Amniotic stem cell (primary cell): ENCODE results near the gene PHGDH.
"Not testable (repeated sequence)": the region's sequence is repeated elsewhere in the genome, so short reads cannot be mapped to it uniquely, and the experiment has no call there.

Experiments
- DNase-seq: peaks from one replicate; lab custom pipeline; 2025; lab: John Stamatoyannopoulos, UW

The PHGDH gene

DNA sequence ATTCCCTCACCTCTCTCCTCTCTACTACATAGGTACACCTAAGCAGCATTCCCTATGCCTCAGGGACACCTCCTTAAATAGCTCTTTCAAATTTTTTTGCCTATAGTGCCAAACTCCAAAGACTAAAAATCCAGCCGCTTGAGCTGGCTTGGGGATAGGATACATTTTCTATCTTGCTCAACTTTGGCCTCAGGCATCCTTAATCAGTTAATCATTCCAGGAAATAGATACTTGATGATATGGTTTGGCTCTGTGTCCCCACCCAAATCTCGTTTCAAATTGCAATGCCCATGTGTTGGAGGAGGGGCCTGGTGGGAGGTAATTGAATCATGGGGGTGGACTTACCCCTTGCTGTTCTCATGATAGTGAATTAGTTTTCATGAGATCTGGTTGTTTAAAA, 11.4 kb upstream of the PHGDH start:
- no peak for DNase-seq

DNA sequence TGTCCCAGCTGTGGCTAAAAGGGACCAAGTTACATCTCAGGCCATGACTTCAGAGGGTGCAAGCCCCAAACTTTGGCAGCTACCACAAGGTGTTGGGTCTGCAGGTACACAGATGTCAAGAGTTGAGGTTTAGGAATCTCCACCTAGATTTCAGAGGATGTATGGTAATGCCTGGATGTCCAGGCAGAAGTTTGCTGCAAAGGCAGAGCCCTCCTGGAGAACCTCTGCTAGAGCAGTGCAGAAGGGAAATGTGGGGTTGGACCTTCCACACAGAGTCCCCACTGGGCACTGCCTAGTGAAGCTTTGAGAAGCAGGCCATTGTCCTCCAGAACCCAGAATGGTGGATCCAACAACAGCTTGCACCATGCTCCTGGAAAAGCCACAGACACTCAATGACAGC, 10.1 kb upstream of the PHGDH start:
- DNase-seq = no peak

GRCh38 chr1:119702384-119702783, 9.3 kb upstream of the PHGDH start:
- DNase-seq = no peak

GRCh38 chr1:119703666-119704450, 7.9 kb upstream of the PHGDH start:
- DNase-seq = no peak

DNA sequence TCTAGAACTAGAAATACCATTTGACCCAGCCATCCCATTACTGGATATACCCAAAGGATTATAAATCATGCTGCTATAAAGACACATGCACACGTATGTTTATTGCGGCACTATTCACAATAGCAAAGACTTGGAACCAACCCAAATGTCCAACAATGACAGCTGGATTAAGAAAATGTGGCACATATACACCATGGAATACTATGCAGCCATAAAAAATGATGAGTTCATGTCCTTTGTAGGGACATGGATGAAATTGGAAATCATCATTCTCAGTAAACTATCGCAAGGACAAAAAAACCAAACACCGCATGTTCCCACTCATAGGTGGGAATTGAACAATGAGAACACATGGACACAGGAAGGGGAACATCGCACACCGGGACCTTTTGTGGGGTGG, 5.1 kb upstream of the PHGDH start:
- DNase-seq = not testable (repeated sequence)

DNA sequence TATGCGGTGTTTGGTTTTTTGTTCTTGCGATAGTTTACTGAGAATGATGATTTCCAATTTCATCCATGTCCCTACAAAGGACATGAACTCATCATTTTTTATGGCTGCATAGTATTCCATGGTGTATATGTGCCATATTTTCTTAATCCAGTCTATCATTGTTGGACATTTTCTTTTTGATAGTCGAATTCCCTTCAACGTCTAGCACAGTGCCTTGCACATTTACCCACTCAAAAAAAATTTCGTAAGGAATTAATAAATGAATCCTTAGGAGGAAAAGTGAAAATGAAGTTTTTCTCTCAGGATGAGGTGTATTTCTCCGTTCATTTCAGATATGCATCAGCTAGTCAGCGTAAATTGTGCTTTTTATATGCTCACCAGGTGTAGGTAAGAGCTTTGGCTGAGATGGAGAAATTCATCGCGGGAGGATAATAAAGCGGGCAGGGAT, 354 bp upstream of the PHGDH start:
- not testable (repeated sequence) for DNase-seq

DNA sequence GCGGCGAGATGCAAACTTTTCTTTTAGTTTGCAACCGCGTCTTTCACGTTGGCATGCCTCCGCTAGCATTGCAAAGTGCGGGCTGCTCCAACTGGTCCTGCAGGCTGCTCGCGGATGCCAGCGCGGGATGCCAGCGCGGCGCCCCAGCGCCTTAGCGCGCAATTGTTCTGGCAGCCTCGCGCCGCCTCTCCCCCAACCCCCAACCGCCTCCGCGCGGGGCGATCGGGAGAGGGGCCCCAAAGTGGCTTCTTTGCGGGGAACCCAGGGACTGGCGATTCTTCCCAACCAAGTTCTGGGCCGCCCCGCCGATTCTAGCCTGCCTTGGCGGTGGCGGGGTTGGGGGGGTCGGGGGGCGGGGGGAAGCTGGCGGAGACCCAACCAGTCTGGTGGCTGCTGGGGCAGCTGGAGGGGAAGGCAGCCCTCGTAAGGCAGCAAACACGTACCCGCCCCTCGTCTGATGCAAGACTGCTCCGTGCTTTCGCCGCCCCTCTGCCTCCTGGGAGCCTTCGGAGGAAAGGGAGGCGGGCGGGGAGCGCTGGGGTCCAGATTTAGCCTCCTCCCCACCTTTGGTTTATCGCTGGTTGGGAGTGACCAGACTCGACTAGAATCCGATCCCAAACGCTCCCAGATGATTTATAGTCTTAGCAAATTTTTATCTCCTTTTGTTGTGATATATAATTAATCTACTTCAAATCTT, 756 bp downstream of the PHGDH start:
- DNase-seq = peak; percentile 94

DNA sequence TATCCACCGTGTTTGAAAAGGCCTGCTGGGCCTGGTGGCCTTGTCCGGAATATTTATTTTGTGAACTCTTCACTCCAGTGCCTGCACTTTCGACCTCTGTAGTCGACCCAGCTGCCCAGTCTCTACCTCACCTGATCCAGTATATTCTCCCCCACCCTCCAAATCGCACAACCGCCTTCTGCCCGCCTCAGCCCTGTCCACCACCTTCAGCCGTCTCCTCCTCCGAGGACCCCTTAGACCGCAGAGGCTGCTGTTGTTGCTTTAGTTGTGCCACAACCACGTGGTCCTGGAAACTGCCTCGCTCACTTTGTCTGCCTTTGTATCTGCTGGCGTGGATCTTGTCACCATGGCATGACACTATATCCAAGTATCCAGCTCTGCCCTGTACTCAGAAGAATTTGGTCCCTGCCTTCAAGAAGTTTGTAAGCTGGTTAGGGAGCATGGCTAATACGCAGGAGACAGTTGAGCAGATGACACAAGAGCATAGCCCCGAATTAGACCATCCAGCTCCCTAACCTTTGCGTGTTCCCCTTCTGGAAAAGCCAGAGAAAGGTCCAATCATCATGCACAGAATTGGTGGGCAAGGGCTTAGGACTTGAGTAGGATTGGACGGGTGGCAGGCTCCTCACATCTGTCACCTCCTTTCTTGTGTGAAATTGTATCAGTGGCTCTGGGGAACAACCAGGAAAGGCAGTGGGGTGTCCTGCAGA, 1.5 kb downstream of the PHGDH start:
- no peak for DNase-seq

- no peak for DNase-seq
Measured at GRCh38 chr1:119713749-119714456, 2.2 kb downstream of the PHGDH start.

- DNase-seq = no peak
Measured at GRCh38 chr1:119714583-119714982, 2.8 kb downstream of the PHGDH start.

DNA sequence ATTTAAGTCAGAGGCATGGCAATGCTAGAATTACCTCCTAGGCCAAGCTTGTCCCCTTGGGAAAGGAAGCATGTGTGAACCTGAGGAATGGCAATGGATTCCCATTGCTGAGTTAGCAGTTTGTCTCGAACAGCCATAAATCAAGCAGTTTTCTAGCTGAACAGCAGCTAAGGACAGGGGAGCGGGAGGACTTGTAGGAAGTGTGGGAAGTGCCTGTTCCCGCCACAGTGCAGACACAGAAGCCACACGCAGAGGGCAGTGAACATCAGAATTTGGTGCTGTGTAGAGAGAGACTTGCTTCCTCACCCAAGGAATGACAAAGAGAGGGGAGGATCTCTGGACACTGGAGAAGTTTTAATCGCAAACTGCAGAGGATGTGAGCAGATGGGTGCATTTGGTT, 3.8 kb downstream of the PHGDH start:
- DNase-seq = no peak

DNA sequence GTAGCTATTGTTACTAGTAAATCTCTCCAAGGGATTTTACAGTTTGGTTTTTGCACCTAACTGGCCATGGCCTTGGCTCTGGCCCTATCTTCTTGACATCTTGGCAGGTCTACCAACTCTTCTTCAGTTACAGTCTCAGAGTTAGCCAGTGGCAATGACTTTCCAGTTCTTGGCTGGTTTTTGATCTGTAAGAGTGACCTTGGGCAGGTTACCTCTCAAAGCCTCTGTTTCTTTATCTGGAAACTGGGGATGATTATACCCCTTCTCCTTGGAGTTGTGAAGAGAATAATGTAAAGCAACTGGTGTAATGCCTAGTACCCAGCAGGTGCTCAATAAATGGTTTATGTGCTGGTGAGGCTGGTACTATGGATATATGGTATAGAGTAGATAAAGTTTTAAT, 6.7 kb downstream of the PHGDH start:
- DNase-seq = no peak

GRCh38 chr1:119718972-119719371, 7.2 kb downstream of the PHGDH start:
- no peak for DNase-seq

- DNase-seq = no peak
Measured at GRCh38 chr1:119720866-119721440, 9.2 kb downstream of the PHGDH start.

DNA sequence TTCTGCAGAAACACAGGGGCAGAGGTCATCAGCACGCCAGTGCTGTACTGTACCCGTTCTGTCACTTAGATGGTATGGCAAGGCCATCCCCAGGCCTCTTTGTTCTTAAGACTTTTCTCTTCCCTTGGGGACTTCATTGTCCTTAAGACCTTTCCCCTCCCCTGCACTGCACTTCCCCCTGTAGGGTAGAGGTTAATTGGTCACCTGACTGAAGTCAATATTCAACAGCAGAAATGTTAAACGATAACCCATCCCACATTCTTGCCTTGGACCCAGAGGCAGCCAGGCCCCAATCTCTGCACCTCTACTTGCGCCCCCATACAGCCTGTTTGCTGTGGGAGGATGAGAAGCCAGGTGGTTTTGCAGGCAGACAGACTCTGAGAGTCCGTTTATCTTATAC, 10.2 kb downstream of the PHGDH start:
- no peak for DNase-seq

GRCh38 chr1:119724611-119725218, 13.0 kb downstream of the PHGDH start:
- no peak for DNase-seq

- no peak for DNase-seq
Measured at GRCh38 chr1:119725626-119726025, 13.9 kb downstream of the PHGDH start.

DNA sequence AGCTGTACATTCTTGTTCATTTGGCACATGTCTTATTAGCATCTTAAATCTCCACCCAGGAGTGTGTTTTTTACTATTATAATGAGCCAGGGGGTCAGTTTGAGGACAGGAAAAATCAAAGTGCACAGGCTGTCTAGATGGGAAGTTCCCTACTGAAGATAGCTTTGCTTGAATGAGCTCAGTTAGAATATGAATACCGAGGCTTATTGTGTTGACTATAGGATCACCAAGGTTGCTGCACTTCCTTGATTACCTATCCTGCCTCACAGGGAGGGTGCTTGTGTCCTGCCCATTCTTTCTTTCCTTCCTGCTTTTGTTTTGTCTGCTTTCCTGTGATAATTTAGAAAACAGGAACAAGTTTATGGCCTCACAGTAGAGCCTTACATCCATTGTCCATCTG, 16.3 kb downstream of the PHGDH start:
- no peak for DNase-seq

DNA sequence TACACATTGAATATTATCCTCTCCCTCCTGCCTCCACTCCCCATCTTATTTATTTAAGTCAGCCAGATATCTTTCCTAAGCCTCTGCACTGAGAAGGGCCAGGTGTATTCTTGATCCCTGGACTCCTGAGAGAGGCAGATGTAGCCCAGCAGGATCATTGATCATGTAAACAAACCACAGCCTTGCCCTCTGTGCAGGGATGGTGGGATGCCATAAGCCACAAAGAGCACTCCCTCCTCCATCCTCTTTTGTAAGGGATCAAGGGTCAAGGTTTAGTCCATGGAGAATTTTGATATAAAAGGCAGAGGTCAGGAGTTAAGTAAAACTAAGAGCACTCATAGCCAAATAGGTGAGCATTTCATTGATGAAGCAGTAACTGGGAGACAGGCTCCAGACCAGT, 17.3 kb downstream of the PHGDH start:
- DNase-seq = no peak

GRCh38 chr1:119731060-119731459, 19.3 kb downstream of the PHGDH start:
- DNase-seq = no peak

GRCh38 chr1:119731741-119732430, 20.2 kb downstream of the PHGDH start:
- DNase-seq = no peak
